K562 (cell line): ENCODE measurements around the gene NR1D1. TPM values are rescaled to one million over a fixed set of nuclear protein-coding genes. Genes with fewer than 3 reads are reported as not detected.

Experiments
- CBX3 ChIP-seq, 2 experiments: IDR thresholded peaks; 1 replicate in 1 of 2; 2 replicates in 1 of 2; pipeline ENCODE4 v1.6.1; 2012; ENCODE audit warnings: inconsistent platforms in 2 of 2, low read length in 2 of 2, borderline replicate concordance in 1 of 2, control low read depth in 1 of 2
- CGGBP1 ChIP-seq: fragments of 250-450 bp; sonication (Bioruptor Pico); IDR thresholded peaks from 2 replicates; pipeline ENCODE4 v1.9.0; 2021; ENCODE audit warnings: mild to moderate bottlenecking
- DNMT1 ChIP-seq: fragments of 450-650 bp; IDR thresholded peaks from 2 replicates; pipeline ENCODE4 v1.6.1; 2016; ENCODE audit warnings: antibody characterized with exemption, mild to moderate bottlenecking
- NFE2L1 ChIP-seq: fragments of 450-650 bp; IDR thresholded peaks from 2 replicates; pipeline ENCODE4 v1.6.1; 2016; ENCODE audit warnings: missing genetic modification characterization, low read depth, mild to moderate bottlenecking, missing compliant biosample characterization, moderate library complexity, borderline replicate concordance
- TEAD2 ChIP-seq: fragments of 450-650 bp; IDR thresholded peaks from 2 replicates; pipeline ENCODE4 v1.6.1; 2016; ENCODE audit warnings: missing genetic modification characterization, control low read depth, missing compliant biosample characterization
- ZKSCAN1 ChIP-seq: fragments of 150-350 bp; IDR thresholded peaks from 2 replicates; pipeline ENCODE4 v1.6.1; 2016; ENCODE audit warnings: low read depth, low read length
- ZNF224 ChIP-seq: sonication (generic); formaldehyde crosslinking; IDR thresholded peaks from 2 replicates; pipeline ENCODE4 v1.8.0; 2022; ENCODE audit warnings: mild to moderate bottlenecking, missing genetic modification reagents
- ZNF507 ChIP-seq: conservative IDR thresholded peaks from 2 replicates; pipeline ENCODE4 v1.6.1; 2017; ENCODE audit warnings: missing genetic modification characterization, missing compliant biosample characterization
- polyA plus RNA-seq, 8 experiments: library from polyadenylated mRNA; depleted of rRNA in 4 of 8; stranded (reverse) in 5 of 8; unstranded in 3 of 8; fragments of >200 nt; fragmentation: Nextera tagmentation in 2 of 8; fragmentation: Illumina TruSeq in 1 of 8; extraction: Ambion mirVana in 2 of 8; extraction: Trizol in 1 of 8; gene quantifications; 2 replicates each; pipeline versions ENCODE4 v1.2.1 to v1.2.3, GENCODE V29; 2011 to 2014; ENCODE audit warnings: inconsistent platforms in 1 of 8, missing spikeins in 1 of 8
- total RNA-seq, 7 experiments: library from RNA; depleted of rRNA in 6 of 7; stranded (reverse); fragments of >200 nt in 6 of 7; fragmentation: Illumina TruSeq in 2 of 7; extraction: Trizol in 2 of 7; gene quantifications; 2 replicates each; pipeline versions ENCODE4 v1.2.1 to v1.2.3, GENCODE V29; 2011 to 2021; ENCODE audit warnings: low replicate concordance in 1 of 7
- TF ChIP-seq, protein P1 (sequence below): fragments of 200-600 bp; sonication (generic); IDR thresholded peaks from one replicate; pipeline ENCODE4 v1.6.1; 2012; ENCODE audit warnings: mild to moderate bottlenecking, low read depth, low read length, inconsistent platforms
- TF ChIP-seq, protein P2 (sequence below): sonication (generic); formaldehyde crosslinking; IDR thresholded peaks from 2 replicates; pipeline ENCODE4 v1.8.0; 2022; ENCODE audit warnings: mild to moderate bottlenecking, missing genetic modification reagents

Gene NR1D1
- total and polyA plus RNA-seq, 9 of the 15 experiments (the other 6 are each of a cell fraction or from before 2014, with no cell fraction given), result 0.25 to 7.7 (median 0.65) TPM

- TF ChIP-seq ZNF507 (tag), result no peak
- TF ChIP-seq, protein P1, sequence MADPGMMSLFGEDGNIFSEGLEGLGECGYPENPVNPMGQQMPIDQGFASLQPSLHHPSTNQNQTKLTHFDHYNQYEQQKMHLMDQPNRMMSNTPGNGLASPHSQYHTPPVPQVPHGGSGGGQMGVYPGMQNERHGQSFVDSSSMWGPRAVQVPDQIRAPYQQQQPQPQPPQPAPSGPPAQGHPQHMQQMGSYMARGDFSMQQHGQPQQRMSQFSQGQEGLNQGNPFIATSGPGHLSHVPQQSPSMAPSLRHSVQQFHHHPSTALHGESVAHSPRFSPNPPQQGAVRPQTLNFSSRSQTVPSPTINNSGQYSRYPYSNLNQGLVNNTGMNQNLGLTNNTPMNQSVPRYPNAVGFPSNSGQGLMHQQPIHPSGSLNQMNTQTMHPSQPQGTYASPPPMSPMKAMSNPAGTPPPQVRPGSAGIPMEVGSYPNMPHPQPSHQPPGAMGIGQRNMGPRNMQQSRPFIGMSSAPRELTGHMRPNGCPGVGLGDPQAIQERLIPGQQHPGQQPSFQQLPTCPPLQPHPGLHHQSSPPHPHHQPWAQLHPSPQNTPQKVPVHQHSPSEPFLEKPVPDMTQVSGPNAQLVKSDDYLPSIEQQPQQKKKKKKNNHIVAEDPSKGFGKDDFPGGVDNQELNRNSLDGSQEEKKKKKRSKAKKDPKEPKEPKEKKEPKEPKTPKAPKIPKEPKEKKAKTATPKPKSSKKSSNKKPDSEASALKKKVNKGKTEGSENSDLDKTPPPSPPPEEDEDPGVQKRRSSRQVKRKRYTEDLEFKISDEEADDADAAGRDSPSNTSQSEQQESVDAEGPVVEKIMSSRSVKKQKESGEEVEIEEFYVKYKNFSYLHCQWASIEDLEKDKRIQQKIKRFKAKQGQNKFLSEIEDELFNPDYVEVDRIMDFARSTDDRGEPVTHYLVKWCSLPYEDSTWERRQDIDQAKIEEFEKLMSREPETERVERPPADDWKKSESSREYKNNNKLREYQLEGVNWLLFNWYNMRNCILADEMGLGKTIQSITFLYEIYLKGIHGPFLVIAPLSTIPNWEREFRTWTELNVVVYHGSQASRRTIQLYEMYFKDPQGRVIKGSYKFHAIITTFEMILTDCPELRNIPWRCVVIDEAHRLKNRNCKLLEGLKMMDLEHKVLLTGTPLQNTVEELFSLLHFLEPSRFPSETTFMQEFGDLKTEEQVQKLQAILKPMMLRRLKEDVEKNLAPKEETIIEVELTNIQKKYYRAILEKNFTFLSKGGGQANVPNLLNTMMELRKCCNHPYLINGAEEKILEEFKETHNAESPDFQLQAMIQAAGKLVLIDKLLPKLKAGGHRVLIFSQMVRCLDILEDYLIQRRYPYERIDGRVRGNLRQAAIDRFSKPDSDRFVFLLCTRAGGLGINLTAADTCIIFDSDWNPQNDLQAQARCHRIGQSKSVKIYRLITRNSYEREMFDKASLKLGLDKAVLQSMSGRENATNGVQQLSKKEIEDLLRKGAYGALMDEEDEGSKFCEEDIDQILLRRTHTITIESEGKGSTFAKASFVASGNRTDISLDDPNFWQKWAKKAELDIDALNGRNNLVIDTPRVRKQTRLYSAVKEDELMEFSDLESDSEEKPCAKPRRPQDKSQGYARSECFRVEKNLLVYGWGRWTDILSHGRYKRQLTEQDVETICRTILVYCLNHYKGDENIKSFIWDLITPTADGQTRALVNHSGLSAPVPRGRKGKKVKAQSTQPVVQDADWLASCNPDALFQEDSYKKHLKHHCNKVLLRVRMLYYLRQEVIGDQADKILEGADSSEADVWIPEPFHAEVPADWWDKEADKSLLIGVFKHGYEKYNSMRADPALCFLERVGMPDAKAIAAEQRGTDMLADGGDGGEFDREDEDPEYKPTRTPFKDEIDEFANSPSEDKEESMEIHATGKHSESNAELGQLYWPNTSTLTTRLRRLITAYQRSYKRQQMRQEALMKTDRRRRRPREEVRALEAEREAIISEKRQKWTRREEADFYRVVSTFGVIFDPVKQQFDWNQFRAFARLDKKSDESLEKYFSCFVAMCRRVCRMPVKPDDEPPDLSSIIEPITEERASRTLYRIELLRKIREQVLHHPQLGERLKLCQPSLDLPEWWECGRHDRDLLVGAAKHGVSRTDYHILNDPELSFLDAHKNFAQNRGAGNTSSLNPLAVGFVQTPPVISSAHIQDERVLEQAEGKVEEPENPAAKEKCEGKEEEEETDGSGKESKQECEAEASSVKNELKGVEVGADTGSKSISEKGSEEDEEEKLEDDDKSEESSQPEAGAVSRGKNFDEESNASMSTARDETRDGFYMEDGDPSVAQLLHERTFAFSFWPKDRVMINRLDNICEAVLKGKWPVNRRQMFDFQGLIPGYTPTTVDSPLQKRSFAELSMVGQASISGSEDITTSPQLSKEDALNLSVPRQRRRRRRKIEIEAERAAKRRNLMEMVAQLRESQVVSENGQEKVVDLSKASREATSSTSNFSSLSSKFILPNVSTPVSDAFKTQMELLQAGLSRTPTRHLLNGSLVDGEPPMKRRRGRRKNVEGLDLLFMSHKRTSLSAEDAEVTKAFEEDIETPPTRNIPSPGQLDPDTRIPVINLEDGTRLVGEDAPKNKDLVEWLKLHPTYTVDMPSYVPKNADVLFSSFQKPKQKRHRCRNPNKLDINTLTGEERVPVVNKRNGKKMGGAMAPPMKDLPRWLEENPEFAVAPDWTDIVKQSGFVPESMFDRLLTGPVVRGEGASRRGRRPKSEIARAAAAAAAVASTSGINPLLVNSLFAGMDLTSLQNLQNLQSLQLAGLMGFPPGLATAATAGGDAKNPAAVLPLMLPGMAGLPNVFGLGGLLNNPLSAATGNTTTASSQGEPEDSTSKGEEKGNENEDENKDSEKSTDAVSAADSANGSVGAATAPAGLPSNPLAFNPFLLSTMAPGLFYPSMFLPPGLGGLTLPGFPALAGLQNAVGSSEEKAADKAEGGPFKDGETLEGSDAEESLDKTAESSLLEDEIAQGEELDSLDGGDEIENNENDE, result no peak
- TF ChIP-seq CBX3 (IDR thresholded peaks at IDR 0.05; ENCODE audit: borderline replicate concordance in 1 of 2, low read length in 2 of 2), result no peak
- TF ChIP-seq, protein P2, sequence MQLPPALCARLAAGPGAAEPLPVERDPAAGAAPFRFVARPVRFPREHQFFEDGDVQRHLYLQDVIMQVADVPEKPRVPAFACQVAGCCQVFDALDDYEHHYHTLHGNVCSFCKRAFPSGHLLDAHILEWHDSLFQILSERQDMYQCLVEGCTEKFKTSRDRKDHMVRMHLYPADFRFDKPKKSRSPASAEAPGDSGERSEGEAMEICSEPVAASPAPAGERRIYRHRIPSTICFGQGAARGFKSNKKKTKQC, result no peak
- TF ChIP-seq TEAD2 (tag), result peak; percentile 65; the same call in 1 of the 2 replicates
- TF ChIP-seq CGGBP1, result no peak
- TF ChIP-seq NFE2L1 (tag), result no peak
- 0 out of 2 replicates have a peak, but pooled peaks have one; percentile 11 for TF ChIP-seq ZKSCAN1
- no peak for TF ChIP-seq ZNF224
- peak; percentile 39; the same call in 1 of the 2 replicates for TF ChIP-seq DNMT1
These were observed 2.2 kb downstream of the NR1D1 start (continued) for GRCh38 chr17:40097931-40098845.
